Measurements from ENCODE around the gene IARS2.
A peak's percentile ranks its signal among the peaks of the same experiment; 100 is the strongest.
"Not testable (repeated sequence)": the region's sequence is repeated elsewhere in the genome, so short reads cannot be mapped to it uniquely, and the experiment has no call there.

The IARS2 gene

GRCh38 chr1:220094016-220094911 lies at the start of gene IARS2:
TSS of gene IARS2 (plus strand) at chr1:220094132. CDS start at chr1:220094217, 85 bp downstream.
- peak; percentile 93 for DNase-seq

- DNase-seq: no peak
These were observed 49.1 kb upstream of the IARS2 start for GRCh38 chr1:220044678-220045355.

- DNase-seq: no peak
These were observed 48.4 kb upstream of the IARS2 start for GRCh38 chr1:220045356-220046051.

GRCh38 chr1:220046052-220046930 lies 47.6 kb upstream of the IARS2 start, which contains the start of gene EPRS1:
TSS of gene EPRS1 (minus strand) at chr1:220046505. CDS start at chr1:220046388, 117 bp downstream.
- DNase-seq: peak; percentile 88 to 92

GRCh38 chr1:220056374-220056773 lies 37.6 kb upstream of the IARS2 start:
- DNase-seq: no peak

GRCh38 chr1:220060876-220061275 lies 33.1 kb upstream of the IARS2 start:
- no peak for DNase-seq

GRCh38 chr1:220062629-220063028 lies 31.3 kb upstream of the IARS2 start:
- no peak for DNase-seq

GRCh38 chr1:220067269-220068204 lies 26.4 kb upstream of the IARS2 start:
- DNase-seq: no peak

- no peak for DNase-seq
These were observed 16.8 kb upstream of the IARS2 start for GRCh38 chr1:220076861-220077762.

- no peak for DNase-seq
These were observed 16.0 kb upstream of the IARS2 start for GRCh38 chr1:220077887-220078286.

GRCh38 chr1:220084460-220084859 lies 9.5 kb upstream of the IARS2 start:
- no peak for DNase-seq

GRCh38 chr1:220086261-220086686 lies 7.7 kb upstream of the IARS2 start:
- not testable (repeated sequence) for DNase-seq

- DNase-seq: peak; percentile 98 to 99
These were observed 4.0 kb upstream of the IARS2 start, which contains the start of gene BPNT1 for GRCh38 chr1:220089650-220090556. TSS of gene BPNT1 (minus strand) at chr1:220089788. CDS start at chr1:220079846, 9,942 bp downstream.

GRCh38 chr1:220092694-220093093 lies 1.2 kb upstream of the IARS2 start:
- DNase-seq: no peak

- no peak for DNase-seq
These were observed 444 bp upstream of the IARS2 start for GRCh38 chr1:220093361-220094015.

GRCh38 chr1:220099826-220100225 lies 5.9 kb downstream of the IARS2 start:
- no peak for DNase-seq

- not testable (repeated sequence) for DNase-seq
These were observed 16.5 kb downstream of the IARS2 start for GRCh38 chr1:220110473-220110872.

- DNase-seq: not testable (repeated sequence)
These were observed 18.7 kb downstream of the IARS2 start for GRCh38 chr1:220112600-220112999.

All from activated CD4-positive, alpha-beta T cell treated with anti-CD3 and anti-CD28 coated beads, Interleukin-2, amount 50 U/mL, for 4 hours (primary cell).